ENCODE results near the gene FGD4. TPM values are rescaled to one million over a fixed set of nuclear protein-coding genes. Genes with fewer than 3 reads are reported as not detected.

The FGD4 gene
- 6.8 and 10.1 TPM in 2 replicates for total RNA-seq

DNA sequence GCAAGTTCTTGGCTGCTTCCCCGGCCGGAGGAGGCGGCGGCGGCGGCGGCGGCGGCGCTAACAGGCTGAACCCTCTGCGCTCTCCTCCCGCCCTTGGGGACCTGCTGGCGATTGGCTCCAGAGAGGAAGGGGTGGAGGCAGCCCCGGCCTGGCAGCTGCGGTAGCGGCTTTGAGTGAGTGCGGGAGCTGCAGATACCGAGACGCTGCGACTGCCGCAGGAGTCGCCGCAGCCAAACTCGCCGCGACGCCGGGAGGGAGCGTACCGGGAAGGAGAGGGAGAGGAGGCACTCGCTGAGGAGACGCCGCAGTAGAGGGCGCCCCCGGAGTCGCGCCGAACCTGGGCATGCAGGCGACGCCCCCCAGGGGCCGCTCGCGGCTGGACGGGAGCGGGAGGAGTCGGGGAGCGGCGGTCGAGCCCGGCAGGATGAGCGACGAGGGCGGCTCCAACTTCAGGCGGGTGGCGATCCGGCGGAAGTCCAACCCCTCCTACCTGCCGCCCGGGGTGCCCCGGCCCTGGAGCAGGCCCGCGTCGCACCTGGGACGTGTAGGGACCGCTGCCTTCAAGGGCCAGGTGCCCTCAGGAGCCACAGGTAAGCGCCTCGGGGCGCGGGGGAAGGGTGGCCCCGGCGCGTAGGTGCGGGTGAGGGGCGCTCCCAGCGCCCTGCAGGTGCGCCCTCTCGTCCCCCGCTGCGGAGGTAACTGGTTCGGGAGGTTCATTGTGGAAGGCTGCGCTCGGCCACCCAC, at the start of gene FGD4:
Gene FGD4 (plus strand): TSS at position 189 of the 744 bp plus-strand sequence.

DNA sequence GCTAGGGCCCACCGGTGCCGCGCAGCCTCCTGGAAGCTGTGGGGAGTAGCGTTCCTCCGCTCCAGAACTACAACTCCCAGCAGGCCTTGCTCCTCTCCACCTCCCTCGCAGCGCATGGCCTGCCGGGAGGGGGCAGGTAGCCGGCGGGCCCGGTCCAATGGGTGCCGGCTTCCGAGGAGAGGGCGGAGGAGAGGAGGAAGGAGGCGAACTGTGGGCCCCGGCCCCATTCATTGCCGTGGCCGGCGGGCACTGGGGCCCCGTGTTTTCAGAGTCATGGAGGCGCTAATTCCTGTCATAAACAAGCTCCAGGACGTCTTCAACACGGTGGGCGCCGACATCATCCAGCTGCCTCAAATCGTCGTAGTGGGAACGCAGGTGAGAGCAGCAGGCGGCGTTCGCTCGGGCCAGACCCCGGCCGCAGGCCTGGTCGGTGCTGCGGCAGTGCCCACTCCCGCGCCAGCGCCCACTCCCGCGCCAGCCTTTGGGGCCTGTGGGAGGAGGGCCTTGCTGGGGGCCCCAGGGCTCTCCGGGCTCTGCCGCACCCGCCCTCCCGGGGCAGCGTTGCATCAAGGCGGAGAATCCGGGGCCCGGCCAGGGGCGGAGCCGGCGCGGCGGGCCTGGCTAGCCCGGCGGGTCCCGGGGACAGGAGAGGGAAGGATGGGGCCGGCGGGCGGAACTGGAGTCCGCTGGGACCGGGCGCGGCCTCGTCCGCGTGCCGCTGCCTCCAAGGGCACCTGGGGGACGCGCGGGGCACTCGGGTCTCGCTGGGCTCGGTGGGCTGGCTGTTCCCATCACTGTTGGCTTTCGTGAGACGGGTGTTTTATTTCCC, 279.9 kb downstream of the FGD4 start, which contains the start of gene DNM1L:
Gene DNM1L (plus strand): TSS at position 211 of the 829 bp plus-strand sequence. CDS start 63 bp downstream, at position 274.

